NCI-H1092 (cell line): ENCODE results near the gene KHNYN.
A peak's percentile ranks its signal among the peaks of the same experiment; 100 is the strongest.

ENCODE experiments used
- DNase-seq: peaks from one replicate; lab custom pipeline; 2025; lab: John Stamatoyannopoulos, UW

The KHNYN gene

DNA sequence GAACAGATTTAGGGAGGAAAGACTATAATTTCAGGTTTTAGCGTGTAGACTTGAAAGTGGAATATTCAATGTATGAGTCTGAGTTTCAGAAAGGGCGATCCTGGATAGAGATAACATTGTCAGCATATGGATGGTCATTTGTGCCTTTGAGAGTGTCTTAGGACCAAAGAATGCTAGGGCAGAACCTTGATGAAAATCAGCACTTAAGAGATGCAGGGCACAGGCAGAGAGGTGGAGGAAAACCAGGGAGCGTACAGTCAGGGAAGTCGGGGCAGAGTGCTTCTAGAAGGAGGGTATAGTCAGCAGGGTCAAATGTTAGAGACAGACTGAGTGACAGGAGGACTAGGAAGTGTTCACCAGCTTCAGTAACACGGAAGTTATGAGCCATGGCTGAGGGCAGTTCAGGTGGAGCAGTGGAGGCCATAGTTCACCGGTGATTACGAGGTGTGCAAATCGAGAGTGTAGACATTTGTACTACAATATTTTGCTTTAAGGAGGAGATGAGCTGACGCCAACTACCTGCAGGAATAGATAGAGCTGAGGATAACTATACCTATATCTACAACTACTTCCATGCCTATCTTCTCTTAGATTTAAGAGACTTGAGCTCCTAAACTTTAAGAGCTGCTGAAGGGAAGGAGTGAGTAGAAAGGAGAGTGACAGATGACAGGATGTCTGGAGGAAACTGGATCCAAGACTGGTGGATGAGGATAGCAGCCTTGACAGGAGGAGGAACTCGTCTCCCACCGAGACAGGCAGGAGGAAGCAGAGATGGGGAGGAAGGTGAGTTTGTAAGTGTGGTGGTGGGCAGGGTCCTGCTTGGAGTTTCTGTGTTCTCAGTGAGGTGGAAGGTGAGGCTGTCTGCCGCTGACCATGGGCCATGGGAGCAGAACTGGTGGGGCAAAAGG is 6.8 kb upstream of the KHNYN start:
- DNase-seq: no peak

DNA sequence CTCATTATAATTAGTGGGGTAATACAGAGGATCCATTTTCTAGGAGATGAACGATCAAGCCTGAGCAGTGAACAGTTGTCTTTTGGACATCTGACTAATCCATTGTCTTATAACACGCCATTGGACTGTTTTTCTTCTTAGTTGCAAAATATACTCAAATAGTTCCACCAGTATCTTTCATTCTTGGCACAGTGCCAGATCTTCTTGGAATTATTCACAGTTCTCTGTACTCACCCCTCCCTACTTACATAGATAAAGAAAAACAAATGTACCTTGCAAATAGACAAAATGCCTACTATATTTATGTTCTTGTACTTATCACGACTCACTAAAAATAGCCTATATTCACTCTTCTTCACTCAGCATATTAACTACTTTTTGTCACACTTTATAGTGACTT is 4.0 kb upstream of the KHNYN start:
- no peak for DNase-seq

DNA sequence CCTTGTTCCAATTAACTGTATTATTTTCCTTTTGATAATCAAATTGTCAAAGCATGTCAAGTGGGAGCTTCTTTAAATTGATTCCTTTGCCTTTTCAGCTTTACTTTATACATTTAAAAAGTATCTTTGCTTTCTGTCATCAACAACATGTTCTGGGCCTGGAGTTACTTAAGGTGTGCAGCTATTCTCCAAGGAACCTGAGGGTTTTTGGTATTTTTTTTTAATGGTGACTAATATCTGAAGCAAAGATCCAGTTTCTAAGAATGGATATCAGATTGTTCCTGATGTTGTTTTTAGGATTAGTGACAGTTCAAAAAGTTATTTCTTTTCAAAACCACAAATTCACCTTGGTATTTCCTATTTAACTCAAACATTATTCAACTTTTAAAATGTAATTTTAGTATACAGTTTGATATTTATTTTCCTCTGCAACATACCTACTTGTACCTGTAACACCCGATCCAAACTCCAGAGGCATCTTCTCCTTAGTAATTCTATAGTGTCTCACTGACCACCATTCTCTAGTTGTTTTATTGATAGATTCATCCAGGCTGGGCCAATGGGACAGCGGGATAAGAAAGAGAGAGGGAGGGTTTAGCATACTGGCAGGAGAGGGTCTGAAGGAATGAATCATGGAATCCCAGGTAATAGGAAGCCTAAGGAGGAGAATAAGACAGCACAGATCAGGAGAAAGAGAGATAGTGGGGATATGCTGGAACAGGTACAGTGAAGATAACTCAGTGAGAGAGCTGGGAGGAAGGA is 3.4 kb upstream of the KHNYN start:
- no peak for DNase-seq

DNA sequence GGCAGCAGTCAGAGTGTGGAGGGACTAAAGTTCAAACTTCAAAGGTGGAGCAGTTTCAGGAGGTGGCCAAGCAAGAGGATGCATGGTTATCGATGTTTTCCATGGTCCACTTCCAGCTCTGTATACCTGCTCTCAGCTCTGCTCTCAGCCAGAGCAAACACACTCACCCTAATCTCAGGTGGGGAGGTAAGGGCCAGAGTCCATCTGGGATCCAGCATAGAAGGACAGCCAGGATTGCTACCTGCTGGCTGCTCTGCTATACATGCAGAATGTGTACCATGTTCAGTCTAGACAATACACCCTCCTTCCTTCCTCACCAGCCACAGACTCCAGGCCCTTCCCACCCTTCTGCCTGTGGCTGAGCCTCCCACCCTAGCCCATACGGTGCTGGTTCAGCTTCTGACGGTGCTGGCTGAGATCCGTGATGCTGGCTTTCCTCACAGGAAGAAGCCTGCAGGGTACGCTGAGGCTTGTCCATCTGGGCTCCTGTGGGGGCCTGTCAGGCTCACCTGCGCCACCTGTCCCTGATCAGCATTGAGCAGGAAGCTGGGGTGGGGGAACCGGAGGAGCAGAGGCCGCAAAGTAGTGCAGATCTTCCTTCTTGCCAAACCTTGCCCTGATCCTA is 2.7 kb upstream of the KHNYN start:
- DNase-seq: no peak

DNA sequence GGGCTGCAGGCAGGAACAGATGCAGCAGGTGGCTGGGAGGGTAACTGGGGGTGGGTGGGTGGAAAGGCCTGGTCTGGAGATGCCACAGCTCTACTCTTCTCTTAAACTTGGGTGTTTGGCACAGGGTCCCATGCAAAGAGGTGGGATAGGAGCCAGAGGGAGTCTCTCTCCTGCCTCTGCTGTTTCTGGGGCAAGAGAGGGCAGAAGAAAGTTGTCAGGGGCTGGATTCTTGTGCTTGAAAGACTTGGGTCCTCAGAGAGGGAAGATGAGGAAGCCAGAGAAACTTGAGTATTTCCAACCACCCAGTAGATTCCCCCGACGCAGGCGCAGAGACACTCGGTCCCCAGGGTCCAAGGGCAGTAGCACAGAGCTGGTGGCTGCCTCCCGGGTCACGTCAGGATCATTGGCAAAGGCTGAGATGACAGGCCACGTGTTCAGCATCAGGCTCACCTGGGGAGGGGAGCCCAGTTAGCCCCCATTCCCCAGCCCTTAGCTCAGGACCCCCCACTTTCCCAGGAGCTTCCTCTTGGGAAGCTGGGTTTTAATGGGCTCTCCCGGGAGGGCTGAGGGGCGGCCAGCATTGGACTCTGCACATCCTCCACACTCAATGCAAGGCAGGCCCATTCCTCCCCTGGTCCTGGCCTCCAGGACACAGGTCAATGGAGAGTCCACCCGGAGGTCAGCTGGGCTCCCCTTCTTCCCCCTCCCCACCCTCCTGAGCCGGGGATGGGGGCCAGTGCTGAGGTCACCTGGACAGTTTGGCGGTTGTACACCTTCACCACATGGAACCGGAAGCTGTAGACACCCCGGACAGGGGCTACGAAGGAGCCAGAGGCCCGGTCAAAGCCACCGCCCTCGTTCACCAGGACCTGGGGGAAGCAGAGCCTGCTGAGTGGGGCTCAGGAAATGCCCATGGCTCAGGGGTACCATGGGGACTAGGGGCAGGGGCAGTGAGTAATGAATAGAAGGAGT is 1.9 kb upstream of the KHNYN start:
- no peak for DNase-seq

DNA sequence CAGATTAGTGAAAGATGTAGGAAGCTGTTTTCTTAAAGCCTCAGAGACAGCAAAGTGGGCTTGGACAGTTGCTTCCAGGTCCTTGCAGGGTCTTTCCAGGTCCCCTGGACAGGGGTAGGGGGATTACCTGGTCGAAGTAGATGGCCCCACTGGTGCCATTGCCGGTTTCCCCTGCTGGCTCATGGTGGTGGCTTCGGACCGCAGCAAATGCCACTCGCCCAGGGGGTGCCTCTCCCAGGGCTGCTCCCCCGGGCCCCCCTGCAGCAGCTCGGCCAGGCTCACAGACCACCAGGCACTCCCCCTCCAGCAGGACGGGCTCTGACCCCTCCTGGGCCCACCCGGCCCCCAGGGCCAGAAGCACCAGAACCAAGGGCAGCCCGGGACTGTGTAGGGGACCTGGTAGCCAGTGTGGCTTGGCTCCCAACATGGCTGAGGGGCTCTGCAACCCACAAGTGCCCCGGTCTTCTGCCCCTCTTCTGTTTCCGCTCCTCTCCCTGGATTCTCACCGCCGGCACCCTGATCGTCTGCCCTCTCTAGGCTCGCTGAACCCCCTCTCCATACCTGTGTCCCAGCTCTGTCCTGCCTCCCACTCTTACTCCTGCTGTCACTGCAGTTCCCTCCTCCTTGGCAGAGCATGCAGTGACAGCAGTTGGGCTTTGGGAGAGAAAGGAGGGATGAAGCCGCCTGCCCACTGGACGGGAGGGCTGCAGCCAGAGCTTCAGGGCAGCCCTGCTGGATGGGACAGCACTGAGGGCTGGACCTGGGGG is 943 bp upstream of the KHNYN start:
- no peak for DNase-seq

DNA sequence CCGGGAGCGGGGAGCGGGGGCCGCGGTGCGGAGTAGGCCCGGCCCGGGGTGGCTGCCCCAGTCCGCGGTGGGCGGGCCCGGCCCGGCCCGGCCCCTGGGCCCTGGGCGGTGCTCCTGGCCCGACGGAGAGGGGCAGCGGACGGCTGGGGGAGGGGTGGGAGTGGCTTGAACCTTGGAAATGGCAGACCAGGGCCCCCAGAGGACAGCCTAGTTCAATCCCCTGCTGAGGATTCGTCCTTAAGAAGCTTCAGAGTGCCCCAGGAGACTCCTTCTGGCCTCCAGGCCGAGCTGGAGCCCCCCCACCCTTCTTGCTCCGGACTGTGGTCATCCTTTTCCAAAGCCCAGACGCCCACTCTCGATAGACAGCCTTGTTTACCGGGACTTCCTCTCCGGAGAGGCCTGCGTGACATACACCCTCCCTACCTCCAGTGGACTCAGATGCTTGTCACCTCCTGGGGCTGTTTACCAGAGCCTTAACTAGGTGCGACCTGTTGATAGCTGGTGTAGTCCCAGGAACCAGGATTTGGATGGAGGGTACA is 458 bp downstream of the KHNYN start:
- DNase-seq: no peak

DNA sequence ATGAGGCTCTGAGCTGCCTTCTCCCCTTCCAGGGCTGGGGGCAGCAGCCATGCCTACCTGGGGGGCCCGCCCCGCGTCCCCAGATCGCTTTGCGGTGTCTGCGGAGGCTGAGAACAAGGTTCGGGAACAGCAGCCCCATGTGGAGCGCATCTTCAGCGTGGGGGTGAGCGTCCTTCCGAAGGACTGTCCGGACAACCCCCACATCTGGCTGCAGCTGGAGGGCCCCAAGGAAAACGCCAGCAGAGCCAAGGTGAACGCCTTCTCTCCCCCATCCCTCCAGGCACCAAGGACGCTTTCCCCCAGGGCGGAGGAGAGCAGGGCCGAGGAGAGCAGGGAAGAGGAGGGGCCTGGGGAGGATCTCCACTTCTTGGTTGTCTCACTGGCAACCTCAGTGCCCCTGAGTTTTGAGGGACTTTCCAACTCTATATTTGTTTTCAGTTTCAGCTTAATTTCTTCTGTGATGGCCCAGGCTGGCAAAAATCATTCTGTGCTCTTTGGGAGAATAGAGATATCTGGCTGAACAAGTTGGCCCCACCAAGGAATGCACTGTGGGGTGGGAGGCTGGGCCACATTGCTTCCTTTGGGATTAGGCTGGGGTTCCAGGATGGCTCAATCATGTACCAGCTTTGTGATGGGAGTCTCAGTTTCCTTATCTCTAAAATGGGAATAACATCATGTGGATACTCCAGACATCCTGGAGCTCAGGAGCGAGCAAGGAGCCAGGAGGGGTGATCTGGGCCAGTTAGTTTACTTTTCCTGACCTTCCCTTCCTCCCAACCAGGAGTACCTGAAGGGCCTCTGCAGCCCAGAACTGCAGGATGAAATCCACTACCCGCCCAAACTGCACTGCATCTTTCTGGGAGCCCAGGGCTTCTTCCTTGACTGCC is 1.2 kb downstream of the KHNYN start:
- DNase-seq: no peak

DNA sequence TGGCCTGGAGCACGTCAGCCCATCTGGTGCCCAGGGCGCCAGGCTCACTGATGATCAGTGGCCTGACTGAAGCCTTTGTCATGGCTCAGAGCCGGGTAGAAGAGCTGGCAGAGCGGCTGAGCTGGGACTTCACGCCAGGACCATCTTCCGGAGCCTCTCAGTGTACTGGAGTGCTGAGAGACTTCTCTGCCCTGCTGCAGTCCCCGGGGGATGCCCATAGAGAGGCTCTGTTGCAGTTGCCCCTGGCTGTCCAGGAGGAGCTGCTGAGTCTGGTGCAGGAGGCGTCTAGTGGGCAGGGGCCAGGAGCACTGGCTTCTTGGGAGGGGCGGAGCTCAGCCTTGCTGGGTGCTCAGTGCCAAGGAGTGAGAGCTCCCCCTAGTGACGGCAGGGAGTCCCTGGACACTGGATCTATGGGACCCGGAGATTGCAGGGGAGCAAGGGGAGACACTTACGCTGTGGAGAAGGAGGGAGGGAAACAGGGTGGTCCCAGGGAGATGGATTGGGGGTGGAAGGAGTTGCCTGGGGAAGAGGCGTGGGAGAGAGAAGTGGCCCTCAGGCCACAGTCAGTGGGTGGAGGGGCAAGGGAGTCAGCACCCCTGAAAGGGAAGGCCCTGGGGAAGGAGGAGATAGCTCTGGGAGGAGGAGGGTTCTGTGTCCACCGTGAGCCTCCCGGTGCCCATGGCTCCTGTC is 2.0 kb downstream of the KHNYN start:
- DNase-seq: peak; percentile 70

DNA sequence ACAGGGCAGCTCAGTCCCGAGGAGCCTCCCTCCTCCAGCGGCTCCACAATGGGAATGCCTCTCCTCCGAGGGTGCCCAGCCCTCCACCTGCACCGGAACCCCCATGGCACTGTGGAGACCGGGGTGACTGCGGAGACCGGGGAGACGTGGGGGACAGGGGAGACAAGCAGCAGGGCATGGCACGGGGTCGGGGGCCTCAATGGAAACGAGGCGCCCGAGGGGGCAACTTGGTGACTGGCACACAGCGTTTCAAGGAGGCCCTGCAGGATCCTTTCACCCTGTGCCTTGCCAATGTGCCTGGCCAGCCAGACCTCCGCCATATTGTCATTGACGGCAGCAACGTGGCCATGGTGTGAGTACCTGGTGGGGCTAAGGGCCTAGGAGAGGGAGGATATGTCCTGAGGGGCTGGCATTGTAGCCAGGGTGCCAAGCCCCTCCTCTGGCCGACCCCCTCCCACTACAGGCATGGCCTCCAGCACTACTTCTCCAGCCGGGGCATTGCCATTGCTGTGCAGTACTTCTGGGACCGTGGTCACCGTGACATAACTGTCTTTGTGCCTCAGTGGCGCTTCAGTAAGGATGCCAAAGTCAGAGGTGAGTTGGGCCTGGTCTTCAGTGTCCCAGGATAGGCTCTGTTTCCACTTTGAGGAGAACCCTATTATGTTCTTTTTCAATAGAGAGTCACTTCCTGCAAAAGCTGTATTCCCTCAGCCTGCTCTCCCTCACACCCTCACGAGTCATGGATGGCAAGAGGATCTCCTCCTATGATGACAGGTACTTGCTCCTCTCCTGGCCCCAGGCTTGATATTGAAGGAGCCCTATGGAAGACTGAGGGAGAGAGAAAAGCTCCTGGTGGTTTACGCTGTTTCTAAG is 2.7 kb downstream of the KHNYN start:
- no peak for DNase-seq

DNA sequence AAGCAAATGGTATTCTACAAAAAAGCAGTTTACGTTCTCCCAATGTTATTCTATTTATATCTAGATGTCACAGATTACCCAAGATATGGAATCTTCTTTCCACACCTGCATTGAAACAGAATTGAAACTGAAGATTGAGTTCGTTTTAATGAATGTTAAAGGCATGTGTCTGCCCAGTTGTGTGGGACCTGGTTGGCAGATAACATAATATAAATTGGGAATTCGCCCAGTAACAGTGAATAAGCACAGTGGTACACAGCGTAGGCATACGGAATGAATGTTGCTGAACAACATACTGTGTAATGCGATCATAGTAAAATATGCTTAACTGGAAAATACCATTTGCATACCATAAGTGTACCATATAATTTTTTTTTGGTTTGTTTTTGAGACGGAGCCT is 4.3 kb downstream of the KHNYN start:
- no peak for DNase-seq

DNA sequence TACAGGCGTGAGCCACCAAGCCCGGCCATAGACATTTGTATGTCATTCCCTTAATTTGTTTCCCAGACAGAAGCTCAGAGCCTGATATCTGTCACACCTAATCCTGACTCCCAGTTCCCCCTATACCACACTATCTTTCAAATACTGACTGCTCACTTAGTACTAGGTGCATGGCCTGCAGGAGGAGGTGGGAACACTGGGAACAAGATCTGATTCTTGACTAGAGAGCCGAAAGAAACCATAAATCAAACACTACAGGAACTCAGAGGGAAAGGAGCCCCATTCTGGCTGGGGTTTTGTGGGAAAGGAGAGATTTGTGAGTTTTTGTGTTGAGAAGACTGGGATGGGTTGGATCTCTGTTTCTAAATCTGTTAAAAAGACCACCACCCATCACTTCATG is 4.9 kb downstream of the KHNYN start:
- no peak for DNase-seq

DNA sequence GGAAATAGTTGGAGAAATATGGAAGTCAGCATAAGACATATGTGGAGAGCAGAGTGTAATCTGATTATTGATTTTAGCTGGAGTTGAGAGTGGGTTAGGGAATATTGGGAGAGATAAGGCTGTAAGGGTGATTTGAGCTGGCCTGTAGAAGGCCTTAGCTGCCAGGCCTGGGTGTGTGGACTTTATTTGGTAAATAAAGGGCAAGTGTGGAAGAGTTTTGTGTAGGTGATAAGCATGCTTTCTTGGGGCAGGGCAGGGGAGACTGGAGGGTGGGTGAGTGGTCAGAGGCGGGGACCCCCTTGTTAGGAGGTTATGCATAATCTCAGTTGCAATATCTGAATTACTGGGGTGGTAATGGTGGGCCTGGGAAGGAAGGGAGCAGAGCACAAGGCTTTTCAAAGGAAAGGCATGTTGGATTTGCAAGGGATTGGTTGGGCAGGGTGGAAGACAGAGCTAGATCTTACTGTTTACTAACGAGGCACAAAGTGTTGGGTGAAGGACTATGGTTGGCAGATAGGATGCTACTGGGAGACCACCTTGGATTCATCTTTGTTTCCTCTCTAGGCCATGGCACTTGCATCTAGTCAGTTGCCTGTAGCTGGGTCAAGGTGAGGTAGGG is 5.5 kb downstream of the KHNYN start:
- no peak for DNase-seq

DNA sequence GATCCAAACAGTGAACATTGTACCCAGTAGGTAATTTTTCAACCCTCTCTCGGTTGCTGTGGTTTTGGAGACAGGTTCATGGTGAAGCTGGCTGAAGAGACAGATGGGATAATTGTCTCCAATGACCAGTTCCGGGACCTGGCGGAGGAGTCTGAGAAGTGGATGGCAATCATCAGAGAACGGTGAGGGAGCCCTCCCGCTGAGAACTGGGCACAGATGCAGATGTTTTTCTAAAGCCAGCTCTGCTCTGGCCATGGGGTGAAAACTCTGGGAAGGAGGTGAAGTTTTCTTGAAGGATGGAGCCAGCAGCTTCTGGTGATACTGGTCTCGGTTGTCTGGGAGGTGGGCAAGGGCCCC is 6.2 kb downstream of the KHNYN start:
- DNase-seq: no peak

DNA sequence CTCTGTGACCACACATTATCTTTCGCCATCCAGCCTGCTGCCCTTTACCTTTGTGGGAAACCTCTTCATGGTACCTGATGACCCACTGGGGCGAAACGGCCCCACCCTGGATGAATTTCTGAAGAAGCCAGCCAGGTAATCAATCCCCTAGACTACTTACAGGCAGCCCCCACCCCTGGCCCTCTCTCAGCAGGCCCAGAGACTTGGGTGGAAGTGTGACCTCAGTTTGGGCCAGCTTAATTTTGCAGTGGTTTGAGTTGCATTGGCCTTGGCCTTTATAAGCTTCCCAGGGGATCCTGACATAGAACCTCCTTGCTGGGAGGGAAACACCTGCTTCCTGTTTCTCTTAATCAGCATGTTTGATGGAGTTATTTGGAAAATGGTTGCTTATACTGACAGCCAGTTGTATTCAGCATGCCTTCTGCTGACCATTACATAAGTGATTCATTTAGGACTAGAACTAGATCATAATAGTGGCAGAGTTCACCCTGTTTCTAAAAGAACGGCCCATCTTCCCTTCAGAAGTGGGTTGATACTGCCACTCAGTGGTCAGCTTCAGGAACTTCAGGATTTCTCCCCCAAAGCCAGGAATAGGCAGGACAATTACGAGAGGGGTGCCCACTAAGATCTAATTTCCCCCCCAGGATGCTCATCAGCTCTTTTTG is 6.7 kb downstream of the KHNYN start:
- DNase-seq: peak; percentile 39

DNA sequence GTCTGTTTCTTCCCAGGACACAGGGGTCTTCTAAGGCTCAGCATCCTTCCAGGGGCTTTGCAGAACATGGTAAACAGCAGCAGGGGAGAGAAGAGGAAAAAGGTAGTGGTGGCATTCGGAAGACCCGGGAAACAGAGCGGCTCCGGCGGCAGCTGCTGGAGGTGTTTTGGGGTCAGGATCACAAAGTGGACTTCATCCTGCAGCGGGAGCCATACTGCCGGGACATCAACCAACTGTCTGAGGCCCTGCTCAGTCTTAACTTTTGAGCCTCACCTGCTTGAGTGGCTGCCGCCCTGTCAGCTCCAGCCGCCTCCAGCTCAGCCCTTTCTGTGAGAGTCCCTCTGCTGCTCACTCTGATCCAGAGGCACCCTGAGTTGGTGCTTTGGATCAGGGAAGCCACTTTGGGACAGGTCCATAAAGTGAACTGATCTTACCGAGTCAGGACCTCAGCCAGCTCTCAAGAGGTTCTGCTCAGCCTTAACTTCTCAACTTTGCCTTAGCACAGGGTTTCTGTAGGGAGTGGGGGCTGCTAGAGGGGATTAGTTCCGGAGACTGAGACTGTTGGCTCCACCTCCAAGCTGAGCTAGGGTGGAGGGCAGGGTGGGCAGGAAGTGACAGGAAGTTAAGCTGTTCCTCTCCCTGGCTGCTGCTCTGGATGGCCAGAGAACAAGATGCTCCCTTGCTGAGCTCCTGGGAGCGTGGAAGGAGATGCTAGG is 7.4 kb downstream of the KHNYN start:
- DNase-seq: no peak

DNA sequence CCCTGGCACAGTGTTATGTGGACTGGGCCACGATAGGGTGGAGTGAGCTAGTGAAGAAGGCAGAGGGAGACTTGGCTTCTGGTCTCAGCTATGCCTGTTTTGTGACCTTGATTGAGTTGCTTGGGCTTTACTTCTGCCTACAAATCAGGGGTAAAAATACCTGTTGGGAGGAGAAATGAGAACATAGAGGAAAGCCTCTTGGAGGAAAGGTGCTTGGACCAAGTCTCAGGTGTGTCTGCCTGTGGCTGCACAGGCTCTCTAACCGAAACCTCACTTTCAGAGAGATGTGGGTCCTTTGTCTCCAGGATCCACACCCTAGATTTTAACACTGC is 7.9 kb downstream of the KHNYN start:
- DNase-seq: no peak
